Measurements from ENCODE around the gene SDHAF4.
"Not testable (repeated sequence)": the region's sequence is repeated elsewhere in the genome, so short reads cannot be mapped to it uniquely, and the experiment has no call there.

Gene SDHAF4

GRCh38 chr6:70566751-70567382, at the start of gene SDHAF4:
Gene SDHAF4 (plus strand): TSS chr6:70566930. CDS start chr6:70566941, 11 bp downstream.
- ATAC-seq (ENCODE audit: low read depth) = peak; percentile 99
- Mint-ChIP-seq H3K27me3 (no peaks in the 10 kb centered on the region), H3K4me1 (peaks cover 12% of the 10 kb centered on the region), H3K27ac (peak within 1 kb of the TSS; percentile 70), H3K4me3 (peak within 1 kb of the TSS; percentile 82), H3K36me3 (peaks cover 8% of the 10 kb centered on the region), H3K9me3 (peaks cover 2% of the 10 kb centered on the region)
- DNase-seq (ENCODE audit: low spot score in 2 of 2) = peak; percentile 93

GRCh38 chr6:70518723-70519122, 48.0 kb upstream of the SDHAF4 start:
- Mint-ChIP-seq H3K36me3 (peaks cover 4% of the 10 kb centered on the region), H3K27ac (no peak overlapping the region), H3K4me1 (no peaks in the 10 kb centered on the region), H3K27me3 (no peaks in the 10 kb centered on the region), H3K9me3 (no peaks in the 10 kb centered on the region), H3K4me3 (no peak overlapping the region)
- DNase-seq (ENCODE audit: low spot score in 2 of 2) (no peak), ATAC-seq (ENCODE audit: low read depth) (no peak)

- Mint-ChIP-seq H3K4me3 (no peak overlapping the region), H3K36me3 (peaks cover 8% of the 10 kb centered on the region), H3K9me3 (no peaks in the 10 kb centered on the region), H3K27ac (no peak overlapping the region), H3K27me3 (no peaks in the 10 kb centered on the region), H3K4me1 (no peaks in the 10 kb centered on the region)
- ATAC-seq (ENCODE audit: low read depth) (no peak), DNase-seq (ENCODE audit: low spot score in 2 of 2) (no peak)
These were observed 46.2 kb upstream of the SDHAF4 start for GRCh38 chr6:70520575-70520974.

- H3K36me3 Mint-ChIP-seq = peaks cover 12% of the 10 kb centered on the region
- DNase-seq (ENCODE audit: low spot score in 2 of 2) = no peak
- H3K4me1 Mint-ChIP-seq = no peaks in the 10 kb centered on the region
- no peaks in the 10 kb centered on the region for H3K9me3 Mint-ChIP-seq
- no peaks in the 10 kb centered on the region for H3K27me3 Mint-ChIP-seq
- ATAC-seq (ENCODE audit: low read depth) = no peak
- H3K27ac Mint-ChIP-seq = no peak overlapping the region
- no peak overlapping the region for H3K4me3 Mint-ChIP-seq
These were observed 41.9 kb upstream of the SDHAF4 start for GRCh38 chr6:70524721-70525286.

DNA sequence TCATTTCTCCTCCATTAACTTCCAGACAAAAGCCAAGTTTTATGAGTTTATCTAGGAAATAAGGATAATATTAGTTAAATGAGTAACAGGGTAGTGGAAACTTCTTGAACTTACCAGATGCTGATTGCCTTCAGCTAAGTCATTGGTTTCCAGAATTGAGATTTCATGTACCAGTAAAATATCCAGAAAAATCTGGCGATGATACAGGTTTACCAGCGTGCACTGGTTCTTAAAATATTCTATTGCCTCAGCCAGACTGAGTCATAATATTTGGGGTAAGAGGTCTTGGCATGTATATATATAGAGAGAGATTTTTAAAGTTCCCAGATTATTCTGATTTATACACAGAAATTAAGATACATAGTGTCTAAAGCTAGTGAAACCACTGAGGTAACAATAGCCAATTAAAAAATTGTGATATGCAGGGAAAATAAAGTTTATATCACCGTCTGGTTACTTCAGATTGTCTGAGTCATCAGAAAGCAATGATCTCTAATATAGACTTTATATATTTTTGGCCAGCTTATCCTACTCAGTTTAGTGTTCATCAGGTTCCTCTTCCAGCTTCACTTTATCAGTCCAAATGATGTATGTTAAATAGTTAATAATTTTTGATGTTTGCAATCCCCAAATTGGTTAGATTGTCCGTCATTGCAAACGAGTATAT, 39.5 kb upstream of the SDHAF4 start:
- no peak for ATAC-seq (ENCODE audit: low read depth)
- Mint-ChIP-seq H3K36me3 (peaks cover 16% of the 10 kb centered on the region), H3K27ac (no peak overlapping the region), H3K4me3 (no peak overlapping the region), H3K9me3 (no peaks in the 10 kb centered on the region), H3K27me3 (no peaks in the 10 kb centered on the region), H3K4me1 (no peaks in the 10 kb centered on the region)
- DNase-seq (ENCODE audit: low spot score in 2 of 2) = no peak

GRCh38 chr6:70530023-70530422, 36.7 kb upstream of the SDHAF4 start:
- ATAC-seq (ENCODE audit: low read depth) = no peak
- no peaks in the 10 kb centered on the region for H3K27me3 Mint-ChIP-seq
- no peak overlapping the region for H3K4me3 Mint-ChIP-seq
- DNase-seq (ENCODE audit: low spot score in 2 of 2) = no peak
- no peaks in the 10 kb centered on the region for H3K9me3 Mint-ChIP-seq
- H3K27ac Mint-ChIP-seq = no peak overlapping the region
- H3K4me1 Mint-ChIP-seq = no peaks in the 10 kb centered on the region
- H3K36me3 Mint-ChIP-seq = peaks cover 14% of the 10 kb centered on the region

- Mint-ChIP-seq H3K27ac (peak overlapping the region; percentile 58), H3K4me3 (no peak overlapping the region), H3K9me3 (no peaks in the 10 kb centered on the region), H3K4me1 (no peaks in the 10 kb centered on the region), H3K36me3 (peaks cover 10% of the 10 kb centered on the region), H3K27me3 (no peaks in the 10 kb centered on the region)
- ATAC-seq (ENCODE audit: low read depth) (no peak), DNase-seq (ENCODE audit: low spot score in 2 of 2) (no peak)
These were observed 35.6 kb upstream of the SDHAF4 start for GRCh38 chr6:70531133-70531532.

DNA sequence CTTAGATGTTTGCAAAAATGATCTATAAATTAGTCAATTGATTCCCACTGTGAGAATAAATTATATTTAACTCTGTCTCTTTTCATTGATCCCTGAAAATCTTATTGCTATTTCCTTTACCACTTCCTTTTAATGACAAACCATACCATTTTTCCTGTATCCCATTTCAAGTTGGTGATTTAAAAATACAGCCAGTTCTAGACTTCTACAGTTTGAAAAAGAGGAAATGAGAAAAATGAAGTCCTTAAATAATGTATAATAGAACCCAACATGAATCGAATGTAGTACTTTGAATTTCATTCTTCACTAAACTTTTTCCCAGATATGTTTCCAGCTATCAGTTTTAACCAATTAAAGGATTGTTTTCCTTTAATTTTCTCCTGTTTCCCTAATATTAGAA, 29.5 kb upstream of the SDHAF4 start:
- Mint-ChIP-seq H3K27me3 (no peaks in the 10 kb centered on the region), H3K4me1 (no peaks in the 10 kb centered on the region), H3K4me3 (no peak overlapping the region), H3K9me3 (no peaks in the 10 kb centered on the region), H3K36me3 (peaks cover 15% of the 10 kb centered on the region), H3K27ac (no peak overlapping the region)
- no peak for ATAC-seq (ENCODE audit: low read depth)
- DNase-seq (ENCODE audit: low spot score in 2 of 2) = no peak

- Mint-ChIP-seq H3K27me3 (no peaks in the 10 kb centered on the region), H3K27ac (no peak overlapping the region), H3K4me1 (no peaks in the 10 kb centered on the region), H3K4me3 (no peak overlapping the region), H3K36me3 (peaks cover 12% of the 10 kb centered on the region), H3K9me3 (no peaks in the 10 kb centered on the region)
- DNase-seq (ENCODE audit: low spot score in 2 of 2) (no peak), ATAC-seq (ENCODE audit: low read depth) (no peak)
These were observed 28.4 kb upstream of the SDHAF4 start for GRCh38 chr6:70538376-70538775.

DNA sequence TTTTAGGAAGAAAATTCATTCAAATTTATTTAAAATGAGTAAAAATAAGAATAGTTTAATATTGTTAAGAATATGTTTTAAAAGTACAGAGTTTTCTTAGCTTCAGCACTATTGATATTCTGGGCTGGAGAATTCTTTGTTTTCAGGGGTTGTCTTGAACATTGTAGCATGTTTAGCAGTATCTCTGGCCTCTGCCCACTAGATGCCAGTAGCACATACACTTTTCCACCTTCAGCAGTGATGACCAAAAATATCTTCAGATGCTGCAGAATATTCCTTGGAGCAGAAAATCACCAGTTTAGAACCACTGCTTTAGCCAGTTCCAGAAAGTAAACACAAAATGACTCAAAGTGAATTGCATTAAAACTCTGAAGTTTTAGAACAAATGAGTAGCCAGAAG, 19.4 kb upstream of the SDHAF4 start:
- Mint-ChIP-seq H3K27ac (no peak overlapping the region), H3K9me3 (no peaks in the 10 kb centered on the region), H3K4me3 (no peak overlapping the region), H3K36me3 (peaks cover 6% of the 10 kb centered on the region), H3K27me3 (no peaks in the 10 kb centered on the region), H3K4me1 (no peaks in the 10 kb centered on the region)
- no peak for ATAC-seq (ENCODE audit: low read depth)
- DNase-seq (ENCODE audit: low spot score in 2 of 2) = no peak

DNA sequence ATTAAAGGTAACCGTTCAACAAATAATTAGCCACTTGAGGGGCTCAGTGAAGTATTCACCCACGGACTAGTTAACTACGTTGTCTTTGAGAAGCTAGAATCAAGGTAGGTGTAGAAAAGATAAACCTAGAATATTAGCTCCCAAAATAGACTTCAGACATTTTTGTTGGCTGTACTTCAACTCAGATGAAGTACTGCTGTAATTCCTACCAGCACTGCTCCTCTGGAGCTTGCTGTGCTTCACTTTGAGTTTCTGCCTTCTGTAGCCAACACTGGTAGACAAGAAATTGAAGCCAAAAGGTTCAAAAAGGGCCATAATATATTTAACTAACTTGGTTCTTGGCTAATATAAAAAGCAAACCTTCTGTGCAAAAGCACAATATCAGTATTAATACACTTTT, 18.8 kb upstream of the SDHAF4 start:
- ATAC-seq (ENCODE audit: low read depth) (no peak), DNase-seq (ENCODE audit: low spot score in 2 of 2) (no peak)
- Mint-ChIP-seq H3K36me3 (peaks cover 6% of the 10 kb centered on the region), H3K27ac (no peak overlapping the region), H3K27me3 (no peaks in the 10 kb centered on the region), H3K4me1 (no peaks in the 10 kb centered on the region), H3K9me3 (no peaks in the 10 kb centered on the region), H3K4me3 (no peak overlapping the region)

- ATAC-seq (ENCODE audit: low read depth) (no peak), DNase-seq (ENCODE audit: low spot score in 2 of 2) (no peak)
- H3K27me3 Mint-ChIP-seq = no peaks in the 10 kb centered on the region
- H3K4me3 Mint-ChIP-seq = no peak overlapping the region
- no peaks in the 10 kb centered on the region for H3K9me3 Mint-ChIP-seq
- no peak overlapping the region for H3K27ac Mint-ChIP-seq
- no peaks in the 10 kb centered on the region for H3K4me1 Mint-ChIP-seq
- H3K36me3 Mint-ChIP-seq = peaks cover 6% of the 10 kb centered on the region
These were observed 17.4 kb upstream of the SDHAF4 start for GRCh38 chr6:70549327-70549726.

- Mint-ChIP-seq H3K27ac (no peak overlapping the region), H3K9me3 (no peaks in the 10 kb centered on the region), H3K27me3 (no peaks in the 10 kb centered on the region), H3K4me3 (no peak overlapping the region), H3K36me3 (peaks cover 6% of the 10 kb centered on the region), H3K4me1 (no peaks in the 10 kb centered on the region)
- no peak for ATAC-seq (ENCODE audit: low read depth)
- no peak for DNase-seq (ENCODE audit: low spot score in 2 of 2)
These were observed 15.2 kb upstream of the SDHAF4 start for GRCh38 chr6:70551566-70551965.

- H3K27ac Mint-ChIP-seq; H3K27me3 Mint-ChIP-seq; ATAC-seq (ENCODE audit: low read depth); H3K9me3 Mint-ChIP-seq; H3K4me1 Mint-ChIP-seq; DNase-seq (ENCODE audit: low spot score in 2 of 2); H3K4me3 Mint-ChIP-seq; H3K36me3 Mint-ChIP-seq: not testable (repeated sequence)
These were observed 14.3 kb upstream of the SDHAF4 start for GRCh38 chr6:70552286-70552940.

All from memory B cell (primary cell).